ENCODE data around the gene SSX4B.
"Not testable (repeated sequence)": the region's sequence is repeated elsewhere in the genome, so short reads cannot be mapped to it uniquely, and the experiment has no call there.

The SSX4B gene

GRCh38 chrX:48411860-48412259, at the start of gene SSX4B:
Gene SSX4B, minus strand, starts transcription at chrX:48411960. Its CDS starts 588 bp downstream, at chrX:48411372.
- DNase-seq (ENCODE audit: low read depth, low spot score): not testable (repeated sequence)

GRCh38 chrX:48460606-48461005, 48.8 kb upstream of the SSX4B start:
- no peak for DNase-seq (ENCODE audit: low read depth, low spot score)

GRCh38 chrX:48460031-48460430, 48.3 kb upstream of the SSX4B start:
- DNase-seq (ENCODE audit: low read depth, low spot score): no peak

GRCh38 chrX:48459483-48459882, 47.7 kb upstream of the SSX4B start:
- DNase-seq (ENCODE audit: low read depth, low spot score): no peak

GRCh38 chrX:48458711-48459110, 47.0 kb upstream of the SSX4B start:
- no peak for DNase-seq (ENCODE audit: low read depth, low spot score)

GRCh38 chrX:48456628-48457331, 45.0 kb upstream of the SSX4B start:
- DNase-seq (ENCODE audit: low read depth, low spot score): no peak

GRCh38 chrX:48451708-48452107, 39.9 kb upstream of the SSX4B start:
- no peak for DNase-seq (ENCODE audit: low read depth, low spot score)

- DNase-seq (ENCODE audit: low read depth, low spot score): no peak
Observed at GRCh38 chrX:48450076-48450475, 38.3 kb upstream of the SSX4B start.

- DNase-seq (ENCODE audit: low read depth, low spot score): not testable (repeated sequence)
Observed at GRCh38 chrX:48447201-48447600, 35.4 kb upstream of the SSX4B start.

- DNase-seq (ENCODE audit: low read depth, low spot score): not testable (repeated sequence)
Observed at GRCh38 chrX:48433713-48434112, 22.0 kb upstream of the SSX4B start.

GRCh38 chrX:48430166-48430565, 18.4 kb upstream of the SSX4B start:
- not testable (repeated sequence) for DNase-seq (ENCODE audit: low read depth, low spot score)

GRCh38 chrX:48429606-48430005, 17.8 kb upstream of the SSX4B start:
- not testable (repeated sequence) for DNase-seq (ENCODE audit: low read depth, low spot score)

- not testable (repeated sequence) for DNase-seq (ENCODE audit: low read depth, low spot score)
Observed at GRCh38 chrX:48427027-48427716, 15.4 kb upstream of the SSX4B start.

- not testable (repeated sequence) for DNase-seq (ENCODE audit: low read depth, low spot score)
Observed at GRCh38 chrX:48397825-48398224, 13.9 kb downstream of the SSX4B start.

GRCh38 chrX:48396931-48397330, 14.8 kb downstream of the SSX4B start:
- DNase-seq (ENCODE audit: low read depth, low spot score): not testable (repeated sequence)

- DNase-seq (ENCODE audit: low read depth, low spot score): not testable (repeated sequence)
Observed at GRCh38 chrX:48383239-48383638, 28.5 kb downstream of the SSX4B start, which contains the start of gene SSX4. Gene SSX4, plus strand, starts transcription at chrX:48383539. Its CDS starts 515 bp downstream, at chrX:48384054.

- not testable (repeated sequence) for DNase-seq (ENCODE audit: low read depth, low spot score)
Observed at GRCh38 chrX:48370408-48370807, 41.4 kb downstream of the SSX4B start.

GRCh38 chrX:48367717-48368408, 43.9 kb downstream of the SSX4B start:
- DNase-seq (ENCODE audit: low read depth, low spot score): not testable (repeated sequence)

GRCh38 chrX:48359281-48359680, 52.5 kb downstream of the SSX4B start:
- DNase-seq (ENCODE audit: low read depth, low spot score): not testable (repeated sequence)

GRCh38 chrX:48357681-48358080, 54.1 kb downstream of the SSX4B start:
- DNase-seq (ENCODE audit: low read depth, low spot score): no peak

GRCh38 chrX:48356315-48357094, 55.3 kb downstream of the SSX4B start, which contains the start of gene SSX3:
Gene SSX3, minus strand, starts transcription at chrX:48356703. Its CDS starts 1,454 bp downstream, at chrX:48355249.
- not testable (repeated sequence) for DNase-seq (ENCODE audit: low read depth, low spot score)
